Measurements from ENCODE around the gene PLCL1. TPM values are rescaled to one million over a fixed set of nuclear protein-coding genes. Genes with fewer than 3 reads are reported as not detected.

PLCL1 gene
- total and polyA plus RNA-seq, 2 donors (not counting 3 experiments of a cell fraction or from before 2014, with no cell fraction given), result 0.79 to 3.4 TPM

GRCh38 chr2:197795277-197795676 lies 9.1 kb upstream of the PLCL1 start:
- Histone ChIP-seq H3K9ac (replicated peaks; ENCODE audit: extremely low read depth, insufficient read depth, low read length) (no peak overlapping the region), H3K79me2 (ENCODE audit: control insufficient read depth, insufficient read depth, low read length) (no peaks in the 10 kb centered on the region), H3K4me1 (ENCODE audit: control insufficient read depth, extremely low read depth, insufficient read depth, low read length) (no peaks in the 10 kb centered on the region), H3K4me2 (ENCODE audit: insufficient read depth, low read length) (no peak overlapping the region), H3K27ac (ENCODE audit: insufficient read depth, low read depth, low read length) (no peak overlapping the region), H3K27me3 (ENCODE audit: control insufficient read depth in 2 of 2, insufficient read depth in 2 of 2, low read length in 2 of 2) (peaks cover 4 to 23% of the 10 kb centered on the region in 2 experiments), H3K9me1 (replicated peaks; ENCODE audit: control insufficient read depth, extremely low read depth, insufficient read depth, low read length) (no peaks in the 10 kb centered on the region), H3K36me3 (ENCODE audit: control insufficient read depth in 2 of 2, extremely low read depth in 1 of 2, insufficient read depth in 2 of 2, low read length in 2 of 2) (no peaks in the 10 kb centered on the region), H3K9me3 (replicated peaks; ENCODE audit: control insufficient read depth, insufficient read depth, low read length) (no peaks in the 10 kb centered on the region), H2AFZ (ENCODE audit: low read depth, low read length) (no peak overlapping the region), H4K20me1 (replicated peaks; ENCODE audit: control insufficient read depth, extremely low read depth, insufficient read depth, low read length) (no peaks in the 10 kb centered on the region), H3K4me3 (replicated peaks in 1 of 3; ENCODE audit: insufficient read depth in 1 of 3, low read depth in 1 of 3, low read length in 3 of 3) (no peak overlapping the region)
- POLR2A ChIA-PET, result no interaction called here
- CTCF ChIA-PET, result interaction anchor here (1.3 kb wide), 1 partner anchor 502 kb away, joined by 10 read pairs; no protein-coding TSS in a partner anchor
- no peak for FAIRE-seq
- DNase-seq (ENCODE audit: low read depth, low spot score), result no peak
- intact Hi-C loops (cut with micrococcal nuclease), result no loop called here
- BruUV-seq (replicated peaks), result no TSS peak
- dilution Hi-C loops (cut with MboI; ENCODE audit: extremely low pct_ligation_motif_present, low sequenced_read_pairs), result no loop called here
- TF ChIP-seq, protein P1, sequence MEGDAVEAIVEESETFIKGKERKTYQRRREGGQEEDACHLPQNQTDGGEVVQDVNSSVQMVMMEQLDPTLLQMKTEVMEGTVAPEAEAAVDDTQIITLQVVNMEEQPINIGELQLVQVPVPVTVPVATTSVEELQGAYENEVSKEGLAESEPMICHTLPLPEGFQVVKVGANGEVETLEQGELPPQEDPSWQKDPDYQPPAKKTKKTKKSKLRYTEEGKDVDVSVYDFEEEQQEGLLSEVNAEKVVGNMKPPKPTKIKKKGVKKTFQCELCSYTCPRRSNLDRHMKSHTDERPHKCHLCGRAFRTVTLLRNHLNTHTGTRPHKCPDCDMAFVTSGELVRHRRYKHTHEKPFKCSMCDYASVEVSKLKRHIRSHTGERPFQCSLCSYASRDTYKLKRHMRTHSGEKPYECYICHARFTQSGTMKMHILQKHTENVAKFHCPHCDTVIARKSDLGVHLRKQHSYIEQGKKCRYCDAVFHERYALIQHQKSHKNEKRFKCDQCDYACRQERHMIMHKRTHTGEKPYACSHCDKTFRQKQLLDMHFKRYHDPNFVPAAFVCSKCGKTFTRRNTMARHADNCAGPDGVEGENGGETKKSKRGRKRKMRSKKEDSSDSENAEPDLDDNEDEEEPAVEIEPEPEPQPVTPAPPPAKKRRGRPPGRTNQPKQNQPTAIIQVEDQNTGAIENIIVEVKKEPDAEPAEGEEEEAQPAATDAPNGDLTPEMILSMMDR (IDR thresholded peaks at IDR 0.05; ENCODE audit: extremely low read depth in 1 of 2, insufficient read depth in 1 of 2, low read depth in 1 of 2, low read length in 2 of 2), result no peak
- TF ChIP-seq MAX (IDR thresholded peaks at IDR 0.05; ENCODE audit: insufficient read depth, insufficient read length) (no peak), FOS (IDR thresholded peaks at IDR 0.05; ENCODE audit: borderline replicate concordance, insufficient read depth, low read length) (no peak), JUN (IDR thresholded peaks at IDR 0.05; ENCODE audit: borderline replicate concordance, insufficient read depth, insufficient read length, low read depth) (no peak), EZH2 (IDR thresholded peaks at IDR 0.05; ENCODE audit: borderline replicate concordance, low read depth, low read length, severe bottlenecking) (no peak), GATA2 (IDR thresholded peaks at IDR 0.05; ENCODE audit: insufficient read depth, insufficient read length, low read depth, low read length) (no peak), POLR2AphosphoS5 (IDR thresholded peaks at IDR 0.05; ENCODE audit: insufficient read depth, low read depth, low read length) (no peak), POLR2A (IDR thresholded peaks at IDR 0.05; ENCODE audit: low read depth, low read length) (no peak), MYC (IDR thresholded peaks at IDR 0.05; ENCODE audit: low read depth, low read length) (no peak)
